C4-2B (cell line): Measurements from ENCODE around the gene POU1F1.

Source experiments
- H3K27ac ChIP-seq: fragments of 450-650 bp; 2 replicates; pipeline ENCODE4 v1.5.1; 2017
- ZFX ChIP-seq: fragments of 450-650 bp; IDR thresholded peaks from 2 replicates; pipeline ENCODE4 v1.6.1; 2017
- TF ChIP-seq, protein P1 (sequence below): fragments of 450-650 bp; conservative IDR thresholded peaks from 2 replicates; pipeline ENCODE4 v1.5.1; 2017; ENCODE audit warnings: mild to moderate bottlenecking

The POU1F1 gene, protein sequence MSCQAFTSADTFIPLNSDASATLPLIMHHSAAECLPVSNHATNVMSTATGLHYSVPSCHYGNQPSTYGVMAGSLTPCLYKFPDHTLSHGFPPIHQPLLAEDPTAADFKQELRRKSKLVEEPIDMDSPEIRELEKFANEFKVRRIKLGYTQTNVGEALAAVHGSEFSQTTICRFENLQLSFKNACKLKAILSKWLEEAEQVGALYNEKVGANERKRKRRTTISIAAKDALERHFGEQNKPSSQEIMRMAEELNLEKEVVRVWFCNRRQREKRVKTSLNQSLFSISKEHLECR

DNA sequence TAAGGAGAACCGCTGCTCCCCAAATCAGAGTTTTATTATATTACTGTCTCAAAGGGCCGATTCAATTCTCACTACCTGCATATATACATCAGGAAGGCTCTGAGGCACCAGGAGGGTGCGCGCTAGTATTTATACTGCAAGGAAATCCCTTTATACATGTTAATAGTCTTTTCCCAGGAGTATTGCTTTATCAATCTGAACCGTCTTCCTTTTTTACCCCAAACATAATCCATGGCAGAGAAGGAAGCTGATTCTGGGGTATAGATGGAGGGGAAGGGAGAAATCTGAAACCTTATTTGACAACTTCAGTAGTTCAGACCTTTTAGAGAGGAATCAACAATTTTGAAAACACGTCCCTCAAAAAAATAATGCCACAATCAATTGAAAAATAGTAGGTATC, at the start of gene POU1F1:
TSS of gene POU1F1 (minus strand) at position 101 of the 400 bp plus-strand sequence. CDS start 122 bp downstream, outside the sequence.
- no peak for TF ChIP-seq ZFX
- TF ChIP-seq, protein P1, sequence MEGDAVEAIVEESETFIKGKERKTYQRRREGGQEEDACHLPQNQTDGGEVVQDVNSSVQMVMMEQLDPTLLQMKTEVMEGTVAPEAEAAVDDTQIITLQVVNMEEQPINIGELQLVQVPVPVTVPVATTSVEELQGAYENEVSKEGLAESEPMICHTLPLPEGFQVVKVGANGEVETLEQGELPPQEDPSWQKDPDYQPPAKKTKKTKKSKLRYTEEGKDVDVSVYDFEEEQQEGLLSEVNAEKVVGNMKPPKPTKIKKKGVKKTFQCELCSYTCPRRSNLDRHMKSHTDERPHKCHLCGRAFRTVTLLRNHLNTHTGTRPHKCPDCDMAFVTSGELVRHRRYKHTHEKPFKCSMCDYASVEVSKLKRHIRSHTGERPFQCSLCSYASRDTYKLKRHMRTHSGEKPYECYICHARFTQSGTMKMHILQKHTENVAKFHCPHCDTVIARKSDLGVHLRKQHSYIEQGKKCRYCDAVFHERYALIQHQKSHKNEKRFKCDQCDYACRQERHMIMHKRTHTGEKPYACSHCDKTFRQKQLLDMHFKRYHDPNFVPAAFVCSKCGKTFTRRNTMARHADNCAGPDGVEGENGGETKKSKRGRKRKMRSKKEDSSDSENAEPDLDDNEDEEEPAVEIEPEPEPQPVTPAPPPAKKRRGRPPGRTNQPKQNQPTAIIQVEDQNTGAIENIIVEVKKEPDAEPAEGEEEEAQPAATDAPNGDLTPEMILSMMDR: no peak

DNA sequence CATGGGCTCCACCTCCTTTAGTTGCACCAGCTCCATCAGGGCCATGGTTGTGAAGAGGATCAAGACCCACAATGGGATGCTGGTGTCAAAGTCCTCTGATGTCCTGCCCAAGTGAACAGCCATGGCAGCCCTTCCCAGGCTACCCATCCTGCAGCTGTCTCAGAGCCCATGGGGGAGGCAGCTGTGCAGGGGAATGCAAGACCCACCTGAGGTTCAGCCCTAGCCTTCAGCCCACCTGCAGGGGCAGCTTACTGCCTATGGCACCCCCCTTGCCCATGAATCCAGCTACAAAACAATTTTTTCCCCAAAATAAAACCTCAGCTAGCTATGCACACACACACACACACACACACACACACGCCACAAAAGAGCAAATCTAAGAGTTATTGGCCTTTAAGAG, 48.2 kb upstream of the POU1F1 start:
- TF ChIP-seq, protein P1: no peak
- TF ChIP-seq ZFX: no peak

More for the DNA sequence above, at the start of gene POU1F1:
- no peak within 1 kb of the TSS for H3K27ac ChIP-seq

DNA sequence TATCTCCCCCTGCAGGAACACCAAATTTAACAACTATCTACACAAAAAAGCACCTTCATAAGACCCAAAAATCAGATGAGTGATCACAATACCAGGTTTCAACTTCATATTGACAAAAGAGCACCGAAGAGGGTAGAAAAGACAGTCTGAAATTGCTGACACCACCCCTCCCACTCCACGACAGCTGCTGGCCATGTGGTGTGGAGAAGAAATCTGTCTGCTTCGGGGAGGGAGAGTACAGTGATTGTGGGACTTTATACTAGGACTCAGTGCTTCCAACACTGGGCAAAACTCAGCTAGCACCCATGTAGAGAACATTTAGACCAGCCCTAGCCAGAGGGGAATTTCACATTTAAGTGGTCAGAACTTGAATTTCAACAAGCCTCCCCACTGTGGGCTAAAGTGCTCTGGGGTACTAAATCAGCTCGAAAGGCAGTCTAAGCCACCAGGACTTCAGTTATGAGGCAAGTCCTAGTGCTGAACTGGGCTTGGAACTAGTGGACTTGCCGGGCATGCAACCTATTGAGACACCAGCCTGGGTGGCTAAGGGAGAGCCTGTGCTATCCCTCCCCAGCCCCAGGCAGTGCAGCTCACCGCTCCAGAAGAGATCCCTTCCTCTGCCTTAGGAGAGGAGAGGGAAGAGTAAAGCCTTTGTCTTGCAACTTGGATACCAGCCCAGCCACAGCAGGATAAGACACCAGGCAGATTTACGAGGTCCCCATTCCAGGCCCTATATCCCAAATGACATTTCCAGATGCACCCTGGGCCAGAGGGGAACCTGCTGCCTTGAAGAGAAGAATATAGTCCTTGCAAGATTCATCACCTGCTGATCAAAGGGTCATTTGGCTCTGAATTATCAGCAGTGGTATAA, 44.6 kb upstream of the POU1F1 start:
- peak overlapping the region; percentile 3; the same call in 1 of the 2 replicates for H3K27ac ChIP-seq
- TF ChIP-seq ZFX: no peak
- TF ChIP-seq, protein P1: no peak

More for the DNA sequence above, 48.2 kb upstream of the POU1F1 start:
- no peak overlapping the region for H3K27ac ChIP-seq

DNA sequence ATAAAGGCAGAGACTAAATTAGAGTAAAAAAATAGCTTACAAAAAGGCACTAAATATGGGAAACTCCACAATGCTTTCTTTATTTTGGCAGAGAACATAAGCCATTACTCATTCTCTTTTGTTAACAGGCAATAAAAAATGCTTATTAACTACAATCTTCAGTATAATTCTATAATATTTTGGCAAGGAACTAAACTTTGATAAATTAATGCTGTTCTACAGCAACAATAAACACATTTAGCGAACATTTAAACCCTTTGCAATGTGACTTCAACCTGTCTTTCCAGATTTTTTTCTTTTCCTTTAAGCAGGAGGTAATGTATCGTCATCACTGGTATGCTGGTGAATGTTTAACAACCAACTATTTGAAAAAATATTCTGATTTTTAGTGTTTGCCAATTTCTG, 42.2 kb upstream of the POU1F1 start:
- no peak overlapping the region for H3K27ac ChIP-seq
- no peak for TF ChIP-seq ZFX
- TF ChIP-seq, protein P1: no peak

DNA sequence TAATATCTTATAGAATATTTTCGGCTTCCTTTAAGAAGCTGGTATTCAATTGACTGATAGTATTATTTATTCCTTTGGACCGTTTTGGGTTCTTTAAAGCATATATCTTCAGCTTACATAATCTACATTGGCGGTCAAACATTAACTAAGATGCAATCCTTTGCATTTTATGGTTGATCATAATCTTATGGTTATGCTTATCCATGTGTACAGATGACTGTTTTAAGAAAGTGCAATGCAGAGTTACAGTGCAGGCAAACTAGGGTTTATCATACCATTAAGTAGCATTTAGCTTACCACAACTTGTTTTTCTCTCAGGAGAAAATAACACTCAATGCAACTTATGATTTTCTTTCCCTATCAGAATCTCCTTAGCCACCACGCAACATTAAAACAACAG, 41.4 kb upstream of the POU1F1 start:
- no peak overlapping the region for H3K27ac ChIP-seq
- no peak for TF ChIP-seq ZFX
- TF ChIP-seq, protein P1: no peak

DNA sequence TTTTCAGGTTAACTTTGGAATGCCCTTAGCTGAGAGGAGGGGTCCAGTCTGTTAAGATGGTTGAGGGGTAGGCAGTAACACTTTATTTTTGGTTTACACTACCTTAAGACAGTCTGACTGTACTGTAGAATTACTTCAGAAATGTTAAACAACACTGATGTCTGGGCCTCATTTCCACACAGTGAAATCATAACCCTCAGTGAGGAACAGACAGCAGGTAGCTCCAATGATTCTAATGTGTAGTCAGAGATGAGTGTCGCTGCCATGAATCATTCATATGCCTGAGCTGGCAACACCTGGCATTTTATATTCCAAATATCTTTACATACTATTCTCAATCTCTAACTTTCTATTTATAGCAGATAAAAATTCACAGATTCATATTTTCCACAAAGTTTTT, 37.3 kb upstream of the POU1F1 start:
- no peak overlapping the region for H3K27ac ChIP-seq
- TF ChIP-seq, protein P1: no peak
- no peak for TF ChIP-seq ZFX

DNA sequence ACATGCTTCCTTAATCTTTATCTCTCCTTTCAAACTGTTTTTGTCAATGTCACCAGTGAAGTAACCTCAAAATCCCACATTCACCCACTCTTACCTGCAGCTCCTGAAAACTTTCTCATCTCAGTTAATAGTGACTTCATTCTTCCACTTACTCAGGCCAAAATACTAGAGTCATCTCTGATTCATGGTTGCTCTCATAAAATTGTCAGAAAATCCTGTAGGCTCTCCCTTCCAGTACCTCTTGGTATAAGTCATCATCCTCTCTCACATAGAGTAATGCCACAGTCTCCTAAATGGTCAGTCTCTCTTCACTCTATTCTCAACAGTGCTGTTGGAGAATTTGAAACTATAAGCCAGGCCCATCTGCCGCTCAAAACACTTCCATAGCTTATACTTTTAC, 34.9 kb upstream of the POU1F1 start:
- no peak overlapping the region for H3K27ac ChIP-seq
- TF ChIP-seq, protein P1: no peak
- no peak for TF ChIP-seq ZFX
